Kidney epithelial cell (primary cell): ENCODE measurements around the gene RUNX1. TPM values are rescaled to one million over a fixed set of nuclear protein-coding genes. Genes with fewer than 3 reads are reported as not detected.

ENCODE experiments used
- DNase-seq: peaks from one replicate; pipeline ENCODE4 v3.0.0-alpha.2; 2010; ENCODE audit warnings: low read depth
- H3K27me3 ChIP-seq: 2 replicates; pipeline ENCODE4 v1.6.0; 2011; ENCODE audit warnings: low read length; ENCODE audit not compliant: control insufficient read depth, insufficient read depth
- H3K36me3 ChIP-seq: 2 replicates; pipeline ENCODE4 v1.5.1; 2011; ENCODE audit warnings: low read length; ENCODE audit not compliant: control insufficient read depth, insufficient read depth
- H3K4me3 ChIP-seq: 2 replicates; pipeline ENCODE4 v1.5.1; 2011; ENCODE audit warnings: low read depth, mild to moderate bottlenecking, control low read depth, low read length
- CTCF ChIP-seq: IDR thresholded peaks from 2 replicates; pipeline ENCODE4 v1.5.1; 2011; ENCODE audit warnings: mild to moderate bottlenecking, moderate library complexity, low read length, control low read depth, inconsistent platforms; ENCODE audit not compliant: insufficient read depth, poor library complexity, severe bottlenecking
- total RNA-seq: library from RNA; depleted of rRNA; stranded (reverse); fragments of >200 nt; gene quantifications from 2 replicates; pipeline ENCODE4 v1.2.3, GENCODE V29; 2015

Gene RUNX1
- total RNA-seq, 1 donor from 2014 or later = 43.0 TPM

GRCh38 chr21:34797201-34797525 is 251.9 kb downstream of the RUNX1 start:
- no peak for TF ChIP-seq CTCF
- DNase-seq = no peak
- Histone ChIP-seq H3K27me3 (no peaks in the 10 kb centered on the region), H3K4me3 (no peak overlapping the region), H3K36me3 (no peaks in the 10 kb centered on the region)

GRCh38 chr21:34796518-34797200 is 252.4 kb downstream of the RUNX1 start:
- DNase-seq = no peak
- TF ChIP-seq CTCF = no peak
- Histone ChIP-seq H3K27me3 (no peaks in the 10 kb centered on the region), H3K36me3 (no peaks in the 10 kb centered on the region), H3K4me3 (no peak overlapping the region)

GRCh38 chr21:34795548-34796180 is 253.4 kb downstream of the RUNX1 start:
- Histone ChIP-seq H3K36me3 (no peaks in the 10 kb centered on the region), H3K4me3 (no peak overlapping the region), H3K27me3 (no peaks in the 10 kb centered on the region)
- no peak for DNase-seq
- TF ChIP-seq CTCF = no peak

- Histone ChIP-seq H3K27me3 (no peaks in the 10 kb centered on the region), H3K4me3 (no peak overlapping the region), H3K36me3 (no peaks in the 10 kb centered on the region)
- TF ChIP-seq CTCF = no peak
- no peak for DNase-seq
Measured at GRCh38 chr21:34795175-34795547, 253.9 kb downstream of the RUNX1 start.

GRCh38 chr21:34794686-34795085 is 254.4 kb downstream of the RUNX1 start:
- H3K27me3 ChIP-seq = no peaks in the 10 kb centered on the region
- TF ChIP-seq CTCF = no peak
- no peak overlapping the region for H3K4me3 ChIP-seq
- no peaks in the 10 kb centered on the region for H3K36me3 ChIP-seq
- no peak for DNase-seq

- no peaks in the 10 kb centered on the region for H3K27me3 ChIP-seq
- no peak for TF ChIP-seq CTCF
- no peak overlapping the region for H3K4me3 ChIP-seq
- DNase-seq = no peak
- no peaks in the 10 kb centered on the region for H3K36me3 ChIP-seq
Measured at GRCh38 chr21:34793471-34793870, 255.6 kb downstream of the RUNX1 start.
